Endothelial cell of umbilical vein (primary cell): ENCODE results near the gene ZNF516. TPM values are rescaled to one million over a fixed set of nuclear protein-coding genes. Genes with fewer than 3 reads are reported as not detected.

Source experiments
- BruUV-seq: library from RNA; stranded (reverse); fragments of 400-500 nt; replicated peaks from 2 replicates; lab custom pipeline; 2021; lab: Mats Ljungman, UMichigan
- CTCF ChIA-PET: fragments of 300-600, 350-600 bp; sonication (Branson Sonifier 250); formaldehyde crosslinking; loops from one replicate; lab custom pipeline; 2021; ENCODE audit warnings: antibody characterized with exemption, inconsistent platforms; lab: Charles Lee
- POLR2A ChIA-PET: fragments of 300-600, 350-600 bp; sonication (Branson Sonifier 250); formaldehyde crosslinking; loops from one replicate; lab custom pipeline; 2021; ENCODE audit warnings: antibody characterized with exemption, inconsistent platforms; lab: Charles Lee
- DNase-seq: peaks from one replicate; pipeline ENCODE4 v3.0.0-alpha.2; 2011; ENCODE audit warnings: low read depth, low spot score
- FAIRE-seq: peaks from 2 replicates; lab custom pipeline; 2011; peaks lifted over from hg19 to GRCh38; lab: Jason Lieb, UNC
- H2AFZ ChIP-seq: 2 replicates; pipeline ENCODE4 v1.6.0; 2012; ENCODE audit warnings: low read depth, low read length, control low read depth, inconsistent platforms
- H3K27ac ChIP-seq: 2 replicates; pipeline ENCODE4 v1.5.1; 2011; ENCODE audit warnings: low read depth, mild to moderate bottlenecking, control low read depth, low read length, moderate library complexity; ENCODE audit not compliant: insufficient read depth
- H3K27me3 ChIP-seq, 2 experiments: 2 replicates each; pipeline versions ENCODE4 v1.6.0 to v1.6.1; 2011; ENCODE audit warnings: low read length in 2 of 2, mixed read lengths in 1 of 2; ENCODE audit not compliant: control insufficient read depth in 2 of 2, insufficient read depth in 2 of 2
- H3K36me3 ChIP-seq, 2 experiments: 2 replicates in 1 of 2; 3 replicates in 1 of 2; pipeline ENCODE4 v1.5.1; 2011; ENCODE audit warnings: low read length in 2 of 2, mild to moderate bottlenecking in 1 of 2, moderate library complexity in 1 of 2; ENCODE audit not compliant: control insufficient read depth in 2 of 2, insufficient read depth in 2 of 2; ENCODE audit errors: extremely low read depth in 1 of 2
- H3K4me1 ChIP-seq: 3 replicates; pipeline ENCODE4 v1.5.1; 2011; ENCODE audit warnings: mild to moderate bottlenecking, low read length; ENCODE audit not compliant: control insufficient read depth, insufficient read depth; ENCODE audit errors: extremely low read depth
- H3K4me2 ChIP-seq: 2 replicates; pipeline ENCODE4 v1.6.1; 2011; ENCODE audit warnings: low read length, control low read depth, mixed read lengths; ENCODE audit not compliant: insufficient read depth
- H3K4me3 ChIP-seq, 3 experiments: fragments of 200-600 bp in 1 of 3; sonication (generic), shearing (Covaris generic) in 1 of 3; replicated peaks in 1 of 3; 2 replicates each; pipeline ENCODE4 v1.5.1; 2011 to 2016; ENCODE audit warnings: control low read depth in 3 of 3, low read length in 3 of 3, mild to moderate bottlenecking in 2 of 3, inconsistent platforms in 1 of 3, low read depth in 1 of 3, moderate library complexity in 1 of 3; ENCODE audit not compliant: insufficient read depth in 1 of 3
- H3K79me2 ChIP-seq: 2 replicates; pipeline ENCODE4 v1.6.0; 2012; ENCODE audit warnings: low read length, inconsistent platforms; ENCODE audit not compliant: control insufficient read depth, insufficient read depth
- H3K9ac ChIP-seq: replicated peaks from 2 replicates; pipeline ENCODE3; 2011; ENCODE audit warnings: low read length, control low read depth; ENCODE audit not compliant: insufficient read depth; ENCODE audit errors: extremely low read depth
- H3K9me1 ChIP-seq: replicated peaks from 3 replicates; pipeline ENCODE4 v1.6.0; 2011; ENCODE audit warnings: mild to moderate bottlenecking, low read length; ENCODE audit not compliant: control insufficient read depth, insufficient read depth; ENCODE audit errors: extremely low read depth
- H3K9me3 ChIP-seq: replicated peaks from 2 replicates; pipeline ENCODE4 v1.5.1; 2012; ENCODE audit warnings: low read length, inconsistent platforms; ENCODE audit not compliant: control insufficient read depth, insufficient read depth
- H4K20me1 ChIP-seq: replicated peaks from 2 replicates; pipeline ENCODE3; 2011; ENCODE audit warnings: mild to moderate bottlenecking, low read length; ENCODE audit not compliant: control insufficient read depth, insufficient read depth; ENCODE audit errors: extremely low read depth
- CTCF ChIP-seq, 2 donors: IDR thresholded peaks; 1 replicate in 1 of 2; 2 replicates in 1 of 2; pipeline ENCODE4 v1.5.1; 2011; ENCODE audit warnings: low read length in 2 of 2, mild to moderate bottlenecking in 2 of 2, moderate library complexity in 2 of 2, control low read depth in 1 of 2, inconsistent platforms in 1 of 2, low read depth in 1 of 2; ENCODE audit not compliant: insufficient read depth in 1 of 2; ENCODE audit errors: extremely low read depth in 1 of 2
- EZH2 ChIP-seq: IDR thresholded peaks from 2 replicates; pipeline ENCODE4 v1.6.1; 2012; ENCODE audit warnings: borderline replicate concordance, low read depth, mild to moderate bottlenecking, moderate library complexity, low read length, inconsistent platforms; ENCODE audit not compliant: severe bottlenecking
- FOS ChIP-seq: IDR thresholded peaks from 2 replicates; pipeline ENCODE4 v1.6.1; 2011; ENCODE audit warnings: mild to moderate bottlenecking, low read length, moderate library complexity, borderline replicate concordance; ENCODE audit not compliant: insufficient read depth
- GATA2 ChIP-seq: IDR thresholded peaks from 2 replicates; pipeline ENCODE4 v1.7.0; 2011; ENCODE audit warnings: low read depth, mild to moderate bottlenecking, moderate library complexity, mixed read lengths, low read length; ENCODE audit not compliant: insufficient read length, insufficient read depth
- JUN ChIP-seq: IDR thresholded peaks from 2 replicates; pipeline ENCODE4 v1.6.1; 2011; ENCODE audit warnings: borderline replicate concordance, low read depth; ENCODE audit not compliant: insufficient read length, insufficient read depth
- MAX ChIP-seq: IDR thresholded peaks from 2 replicates; pipeline ENCODE4 v1.6.1; 2011; ENCODE audit not compliant: insufficient read depth, insufficient read length
- MYC ChIP-seq: IDR thresholded peaks from one replicate; pipeline ENCODE4 v1.6.1; 2011; ENCODE audit warnings: mild to moderate bottlenecking, low read depth, low read length
- POLR2A ChIP-seq: IDR thresholded peaks from 2 replicates; pipeline ENCODE4 v1.6.1; 2012; ENCODE audit warnings: low read depth, mild to moderate bottlenecking, control low read depth, low read length
- POLR2AphosphoS5 ChIP-seq: IDR thresholded peaks from 2 replicates; pipeline ENCODE4 v1.6.1; 2012; ENCODE audit warnings: low read depth, mild to moderate bottlenecking, control low read depth, low read length, moderate library complexity; ENCODE audit not compliant: insufficient read depth
- dilution Hi-C: fragments of 300-500 bp; cut with MboI; formaldehyde crosslinking; loops from one replicate; pipeline ENCODE4 v1.15.0; 2019; ENCODE audit warnings: low sequenced_read_pairs; ENCODE audit not compliant: extremely low pct_ligation_motif_present
- intact Hi-C: fragments of 100-400 bp; cut with micrococcal nuclease; formaldehyde crosslinking; loops from one replicate; pipeline ENCODE4 v1.10.0; 2022
- polyA plus RNA-seq, 4 experiments: library from polyadenylated mRNA; depleted of rRNA in 3 of 4; stranded (reverse) in 3 of 4; unstranded in 1 of 4; fragments of >200 nt; gene quantifications; 2 replicates each; pipeline versions ENCODE4 v1.2.1 to v1.2.3, GENCODE V29; 2011 to 2012; ENCODE audit warnings: missing spikeins in 1 of 4
- total RNA-seq: library from RNA; stranded (reverse); gene quantifications from 2 replicates; pipeline ENCODE4 v1.2.3, GENCODE V29; 2021

ZNF516 gene
- total and polyA plus RNA-seq, 2 donors (not counting 3 experiments of a cell fraction or from before 2014, with no cell fraction given) = 3.6 to 19.1 TPM

DNA sequence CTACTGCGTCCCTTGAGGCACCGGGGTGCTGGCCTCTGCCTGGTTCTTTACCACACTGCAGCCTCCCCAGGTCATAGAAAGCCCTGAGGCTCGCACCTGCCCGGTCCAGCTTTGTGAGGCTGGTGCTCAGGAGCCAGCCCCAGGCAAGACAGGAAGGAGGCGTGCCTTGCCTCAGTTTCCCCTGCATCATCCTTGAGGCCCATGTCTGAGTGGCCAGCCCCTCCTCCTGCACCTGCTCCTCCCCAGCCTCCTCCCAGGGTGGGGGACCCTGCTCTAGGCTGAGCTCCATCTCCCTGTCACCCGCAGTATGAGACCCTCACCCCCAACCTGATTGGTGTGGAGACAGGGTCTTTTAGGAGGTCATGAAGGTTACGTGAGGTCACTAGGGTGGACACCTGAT lies 147.7 kb downstream of the ZNF516 start:
- H3K9ac ChIP-seq = no peak overlapping the region
- no peaks in the 10 kb centered on the region for H3K9me3 ChIP-seq
- dilution Hi-C loops = no loop called here
- no peaks in the 10 kb centered on the region for H3K9me1 ChIP-seq
- ChIA-PET CTCF (interaction anchor here (1.5 to 4.2 kb wide), 4 partner anchors 363 to 1994 kb away, joined by 3 to 28 read pairs (median 16); no protein-coding TSS in a partner anchor), POLR2A (no interaction called here)
- intact Hi-C loops = loop anchor here (5.0 to 10.0 kb wide), 3 partner anchors 873 to 1723 kb away; no protein-coding TSS in a partner anchor
- H3K4me2 ChIP-seq = no peak overlapping the region
- no peaks in the 10 kb centered on the region for H4K20me1 ChIP-seq
- no peak overlapping the region for H2AFZ ChIP-seq
- no peaks in the 10 kb centered on the region for H3K27me3 ChIP-seq
- BruUV-seq = no TSS peak
- no peak overlapping the region for H3K27ac ChIP-seq
- H3K36me3 ChIP-seq = no peaks in the 10 kb centered on the region
- H3K4me1 ChIP-seq = no peaks in the 10 kb centered on the region
- no peak for DNase-seq
- no peaks in the 10 kb centered on the region for H3K79me2 ChIP-seq
- TF ChIP-seq POLR2A (no peak), JUN (no peak), MAX (no peak), POLR2AphosphoS5 (no peak), GATA2 (no peak), MYC (no peak), EZH2 (no peak), CTCF (IDR thresholded peaks at IDR 0.05; ENCODE audit: extremely low read depth in 1 of 2, insufficient read depth in 1 of 2, low read depth in 1 of 2, low read length in 2 of 2) (no peak), FOS (no peak)
- FAIRE-seq = no peak
- no peak overlapping the region for H3K4me3 ChIP-seq
